WI38 (cell line): ENCODE measurements around the gene MT1M.

Experiments
- H3K4me3 ChIP-seq: 2 replicates; pipeline ENCODE4 v1.5.1; 2011; ENCODE audit warnings: low read depth, mild to moderate bottlenecking, control low read depth, low read length
- CTCF ChIP-seq: IDR thresholded peaks from 2 replicates; pipeline ENCODE4 v1.5.1; 2012; ENCODE audit warnings: low read depth, mild to moderate bottlenecking, control low read depth, low read length

The MT1M gene

GRCh38 chr16:56609463-56609921 is 23.0 kb upstream of the MT1M start:
- H3K4me3 ChIP-seq: peak overlapping the region; percentile 91
- no peak for TF ChIP-seq CTCF

GRCh38 chr16:56610017-56610608 is 22.3 kb upstream of the MT1M start:
- H3K4me3 ChIP-seq: peak overlapping the region; percentile 91
- TF ChIP-seq CTCF: no peak

GRCh38 chr16:56610609-56611111 is 21.8 kb upstream of the MT1M start:
- no peak for TF ChIP-seq CTCF
- H3K4me3 ChIP-seq: peak overlapping the region; percentile 91

GRCh38 chr16:56611281-56611833 is 21.1 kb upstream of the MT1M start:
- no peak overlapping the region for H3K4me3 ChIP-seq
- no peak for TF ChIP-seq CTCF

GRCh38 chr16:56613706-56614105 is 18.8 kb upstream of the MT1M start:
- peak overlapping the region; percentile 20; the same call in 1 of the 2 replicates for H3K4me3 ChIP-seq
- TF ChIP-seq CTCF: no peak

GRCh38 chr16:56614549-56614991 is 17.9 kb upstream of the MT1M start:
- TF ChIP-seq CTCF: no peak
- no peak overlapping the region for H3K4me3 ChIP-seq

GRCh38 chr16:56615353-56615752 is 17.1 kb upstream of the MT1M start:
- H3K4me3 ChIP-seq: no peak overlapping the region
- no peak for TF ChIP-seq CTCF
